ENCODE measurements around the gene OSBPL2.

Gene OSBPL2

DNA sequence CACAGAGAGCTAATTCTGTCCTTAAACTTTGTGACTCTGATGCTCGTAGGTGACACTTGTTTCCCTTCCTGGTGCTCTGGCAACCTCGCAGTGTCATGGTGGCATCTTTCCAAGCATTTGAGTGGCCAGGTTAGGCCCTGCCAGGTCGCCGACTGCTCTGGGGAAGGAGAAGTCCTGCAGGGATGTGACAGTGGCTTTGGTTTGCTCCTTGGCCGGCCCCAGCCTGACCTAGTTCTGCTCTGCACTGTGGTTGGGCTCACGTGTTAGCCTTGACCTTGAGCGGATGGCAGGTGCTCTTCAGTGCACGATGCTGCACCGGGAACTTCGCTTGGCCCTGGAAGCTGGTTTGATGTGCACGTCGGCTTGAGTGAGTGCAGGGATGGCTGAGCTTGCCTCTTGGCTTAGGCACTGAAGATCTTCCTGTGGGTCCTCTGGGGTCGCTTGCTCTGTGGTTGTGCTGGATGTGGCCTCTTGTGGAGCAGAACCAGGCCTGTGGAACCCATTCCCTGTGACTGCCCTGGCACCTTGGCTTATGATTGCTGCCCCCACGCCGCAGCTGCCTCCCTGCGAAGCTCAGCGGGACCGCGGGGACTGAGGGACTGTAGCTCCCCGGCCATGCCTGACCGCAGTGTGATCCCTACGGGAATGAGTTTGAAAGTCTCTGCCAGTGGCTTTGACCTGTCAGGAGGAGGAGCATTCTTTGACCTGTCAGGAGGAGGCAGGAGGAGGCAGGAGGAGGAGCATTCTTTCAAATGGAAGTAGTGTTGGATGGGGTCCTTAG, 8.7 kb downstream of the OSBPL2 start:
- H3K27me3 ChIP-seq (ENCODE audit: insufficient read depth, low read length, poor library complexity) = no peaks in the 10 kb centered on the region
- no peaks in the 10 kb centered on the region for H3K9me3 ChIP-seq (ENCODE audit: insufficient read depth, low read length, severe bottlenecking)
- DNase-seq = no peak
- no peak overlapping the region for H3K9ac ChIP-seq (ENCODE audit: low read depth, low read length)
- no peak for TF ChIP-seq EZH2 (IDR thresholded peaks at IDR 0.05; ENCODE audit: borderline replicate concordance, low read depth, low read length, severe bottlenecking)
- TF ChIP-seq, protein P1, sequence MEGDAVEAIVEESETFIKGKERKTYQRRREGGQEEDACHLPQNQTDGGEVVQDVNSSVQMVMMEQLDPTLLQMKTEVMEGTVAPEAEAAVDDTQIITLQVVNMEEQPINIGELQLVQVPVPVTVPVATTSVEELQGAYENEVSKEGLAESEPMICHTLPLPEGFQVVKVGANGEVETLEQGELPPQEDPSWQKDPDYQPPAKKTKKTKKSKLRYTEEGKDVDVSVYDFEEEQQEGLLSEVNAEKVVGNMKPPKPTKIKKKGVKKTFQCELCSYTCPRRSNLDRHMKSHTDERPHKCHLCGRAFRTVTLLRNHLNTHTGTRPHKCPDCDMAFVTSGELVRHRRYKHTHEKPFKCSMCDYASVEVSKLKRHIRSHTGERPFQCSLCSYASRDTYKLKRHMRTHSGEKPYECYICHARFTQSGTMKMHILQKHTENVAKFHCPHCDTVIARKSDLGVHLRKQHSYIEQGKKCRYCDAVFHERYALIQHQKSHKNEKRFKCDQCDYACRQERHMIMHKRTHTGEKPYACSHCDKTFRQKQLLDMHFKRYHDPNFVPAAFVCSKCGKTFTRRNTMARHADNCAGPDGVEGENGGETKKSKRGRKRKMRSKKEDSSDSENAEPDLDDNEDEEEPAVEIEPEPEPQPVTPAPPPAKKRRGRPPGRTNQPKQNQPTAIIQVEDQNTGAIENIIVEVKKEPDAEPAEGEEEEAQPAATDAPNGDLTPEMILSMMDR (IDR thresholded peaks at IDR 0.05; ENCODE audit: borderline replicate concordance, extremely low read depth, low read length, poor library complexity, severe bottlenecking) = no peak
- H3K27ac ChIP-seq (ENCODE audit: low read length) = no peak overlapping the region
- H3K36me3 ChIP-seq (ENCODE audit: insufficient read depth, low read length) = peaks cover 12% of the 10 kb centered on the region
- no peaks in the 10 kb centered on the region for H3K4me1 ChIP-seq (ENCODE audit: insufficient read depth, low read length)
- H3K79me2 ChIP-seq (ENCODE audit: insufficient read depth, low read length) = peaks cover 84% of the 10 kb centered on the region
- no peak overlapping the region for H2AFZ ChIP-seq (ENCODE audit: low read depth, low read length)
- peaks cover 76% of the 10 kb centered on the region for H4K20me1 ChIP-seq (ENCODE audit: insufficient read depth, low read length)
- no peak overlapping the region for H3K4me3 ChIP-seq (ENCODE audit: low read depth in 1 of 2, low read length in 2 of 2)
- no peak for ATAC-seq (ENCODE audit: insufficient read depth, low read depth)
- no peak overlapping the region for H3K4me2 ChIP-seq (ENCODE audit: insufficient read depth, low read length)

DNA sequence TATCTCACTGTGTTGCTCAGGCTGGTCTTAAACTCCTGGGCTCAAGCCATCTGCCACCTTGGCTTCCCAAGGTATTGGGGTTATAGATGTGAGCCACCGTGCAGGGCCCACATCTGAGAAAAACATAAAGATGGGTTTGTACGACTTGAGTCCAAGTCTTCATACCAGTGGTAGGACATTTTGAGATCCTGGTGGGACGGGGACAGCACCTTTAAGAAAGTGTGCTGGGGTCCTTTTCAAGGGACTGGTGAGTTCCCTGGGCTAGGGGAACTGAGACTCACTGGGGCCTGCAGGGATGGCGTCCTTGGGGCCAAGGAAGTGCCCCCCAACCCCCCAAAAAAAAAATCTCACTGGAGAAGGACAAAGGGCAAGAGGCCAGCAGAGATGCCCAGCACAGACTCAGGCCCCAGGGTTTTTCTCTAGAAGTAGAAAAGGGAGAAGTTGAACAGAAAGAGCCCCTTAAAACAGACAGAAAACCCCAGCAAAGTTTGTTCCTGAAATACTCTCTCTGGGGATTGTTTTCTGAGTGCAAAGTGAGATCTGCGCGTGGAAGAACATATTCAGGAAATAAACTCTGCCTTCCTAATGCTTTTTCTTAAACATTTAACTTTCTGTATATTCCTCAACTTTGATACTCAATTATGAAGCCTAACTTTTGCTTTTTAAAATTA, 10.7 kb downstream of the OSBPL2 start:
- no peaks in the 10 kb centered on the region for H3K27me3 ChIP-seq (ENCODE audit: insufficient read depth, low read length, poor library complexity)
- TF ChIP-seq, protein P1 (IDR thresholded peaks at IDR 0.05; ENCODE audit: borderline replicate concordance, extremely low read depth, low read length, poor library complexity, severe bottlenecking) = no peak
- TF ChIP-seq EZH2 (IDR thresholded peaks at IDR 0.05; ENCODE audit: borderline replicate concordance, low read depth, low read length, severe bottlenecking) = no peak
- no peaks in the 10 kb centered on the region for H3K9me3 ChIP-seq (ENCODE audit: insufficient read depth, low read length, severe bottlenecking)
- H2AFZ ChIP-seq (ENCODE audit: low read depth, low read length) = no peak overlapping the region
- peaks cover 84% of the 10 kb centered on the region for H3K79me2 ChIP-seq (ENCODE audit: insufficient read depth, low read length)
- H4K20me1 ChIP-seq (ENCODE audit: insufficient read depth, low read length) = peaks cover 75% of the 10 kb centered on the region
- DNase-seq (no peak), ATAC-seq (ENCODE audit: insufficient read depth, low read depth) (no peak)
- no peak overlapping the region for H3K4me3 ChIP-seq (ENCODE audit: low read depth in 1 of 2, low read length in 2 of 2)
- H3K36me3 ChIP-seq (ENCODE audit: insufficient read depth, low read length) = no peaks in the 10 kb centered on the region; the same call in 1 of the 2 replicates
- no peak overlapping the region for H3K9ac ChIP-seq (ENCODE audit: low read depth, low read length)
- H3K4me2 ChIP-seq (ENCODE audit: insufficient read depth, low read length) = no peak overlapping the region
- no peak overlapping the region for H3K27ac ChIP-seq (ENCODE audit: low read length)
- no peaks in the 10 kb centered on the region for H3K4me1 ChIP-seq (ENCODE audit: insufficient read depth, low read length)

DNA sequence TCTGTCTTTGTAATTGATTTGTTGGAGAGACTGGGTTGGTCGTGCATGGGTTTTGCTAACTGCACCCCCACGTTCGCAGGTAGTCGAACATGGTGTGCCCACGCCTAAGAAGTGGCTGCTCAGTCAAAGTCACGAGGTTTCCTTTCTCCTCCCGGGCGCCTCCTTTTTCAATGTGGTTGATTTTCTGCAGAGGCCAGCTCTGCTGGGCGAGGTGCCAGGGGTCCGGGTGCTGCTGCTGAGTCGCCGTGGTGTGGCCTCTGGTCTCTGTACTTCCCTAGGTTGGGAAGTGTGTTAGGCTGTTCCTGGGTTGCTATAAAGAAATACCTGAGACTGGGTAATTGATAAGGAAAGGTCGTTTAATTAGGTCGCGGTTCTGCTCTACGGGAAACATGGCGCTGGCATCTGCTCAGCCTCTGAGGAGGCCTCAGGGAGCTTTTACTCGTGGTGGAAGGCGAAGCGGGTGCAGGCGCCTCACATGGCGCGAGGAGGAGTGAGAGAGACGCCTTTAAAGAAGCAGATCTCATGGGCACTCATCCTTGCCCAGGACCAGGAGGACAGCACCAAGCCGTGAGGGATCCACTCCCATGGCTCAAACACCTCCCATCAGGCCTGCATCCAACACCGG, 14.1 kb downstream of the OSBPL2 start:
- Histone ChIP-seq H3K36me3 (ENCODE audit: insufficient read depth, low read length) (peaks cover 8% of the 10 kb centered on the region; the same call in 1 of the 2 replicates), H3K9ac (ENCODE audit: low read depth, low read length) (no peak overlapping the region), H4K20me1 (ENCODE audit: insufficient read depth, low read length) (peaks cover 58% of the 10 kb centered on the region), H3K4me1 (ENCODE audit: insufficient read depth, low read length) (no peaks in the 10 kb centered on the region), H3K79me2 (ENCODE audit: insufficient read depth, low read length) (peaks cover 72% of the 10 kb centered on the region), H3K4me3 (ENCODE audit: low read depth in 1 of 2, low read length in 2 of 2) (no peak overlapping the region), H3K27me3 (ENCODE audit: insufficient read depth, low read length, poor library complexity) (no peaks in the 10 kb centered on the region), H3K4me2 (ENCODE audit: insufficient read depth, low read length) (no peak overlapping the region), H3K27ac (ENCODE audit: low read length) (no peak overlapping the region), H2AFZ (ENCODE audit: low read depth, low read length) (no peak overlapping the region), H3K9me3 (ENCODE audit: insufficient read depth, low read length, severe bottlenecking) (no peaks in the 10 kb centered on the region)
- ATAC-seq (ENCODE audit: insufficient read depth, low read depth) = no peak
- TF ChIP-seq EZH2 (IDR thresholded peaks at IDR 0.05; ENCODE audit: borderline replicate concordance, low read depth, low read length, severe bottlenecking) = no peak
- TF ChIP-seq, protein P1 (IDR thresholded peaks at IDR 0.05; ENCODE audit: borderline replicate concordance, extremely low read depth, low read length, poor library complexity, severe bottlenecking) = no peak
- no peak for DNase-seq

Data from DND-41 (cell line).